Testis (tissue), 2 donors: ENCODE data around the gene RGSL1.

ENCODE experiments used
- CTCF ChIP-seq, 3 experiments: fragments of 450-650 bp in 2 of 3; fragments of 200-600 bp in 1 of 3; sonication (generic) in 1 of 3; IDR thresholded peaks; one replicate each; pipeline ENCODE4 v1.5.1; 2016 to 2019; ENCODE audit warnings: antibody characterized with exemption in 3 of 3, mild to moderate bottlenecking in 2 of 3, moderate library complexity in 1 of 3
- POLR2A ChIP-seq: fragments of 450-650 bp; IDR thresholded peaks from one replicate; pipeline ENCODE4 v1.6.1; 2017; ENCODE audit warnings: antibody characterized with exemption, mild to moderate bottlenecking, moderate library complexity

- TF ChIP-seq CTCF (IDR thresholded peaks at IDR 0.05), result no peak
- no peak for TF ChIP-seq POLR2A
Measured at GRCh38 chr1:182410620-182411273, 39.2 kb upstream of the RGSL1 start.
